Measurements from ENCODE around the gene GPR176.

DNA sequence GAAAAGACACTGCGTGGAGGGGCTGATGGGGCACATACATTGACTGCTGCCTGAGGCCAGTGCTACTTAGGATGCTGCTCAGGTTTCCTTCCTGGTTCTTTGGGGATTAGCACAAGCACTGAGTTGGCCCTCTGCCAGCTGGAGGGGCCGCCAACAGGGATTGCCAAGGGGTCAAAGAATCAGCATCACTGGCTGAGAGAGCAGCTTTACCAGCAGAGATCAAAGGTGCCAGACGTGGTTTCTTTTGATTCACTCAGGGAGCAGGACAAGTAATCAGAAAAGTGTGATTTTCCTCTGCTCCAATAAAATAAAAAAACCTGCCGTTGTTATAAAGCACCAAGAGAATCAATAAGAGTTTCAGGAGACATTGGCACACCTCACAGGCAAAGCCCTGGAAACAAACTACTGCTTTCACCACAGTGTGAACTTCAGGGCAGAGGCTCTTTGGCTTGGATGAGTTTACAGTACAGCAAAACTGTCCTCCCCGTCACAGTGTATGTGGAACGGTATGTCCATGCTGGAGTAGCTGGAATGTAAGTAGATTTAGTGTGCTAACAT, 91.6 kb downstream of the GPR176 start:
- TF ChIP-seq, protein P1, sequence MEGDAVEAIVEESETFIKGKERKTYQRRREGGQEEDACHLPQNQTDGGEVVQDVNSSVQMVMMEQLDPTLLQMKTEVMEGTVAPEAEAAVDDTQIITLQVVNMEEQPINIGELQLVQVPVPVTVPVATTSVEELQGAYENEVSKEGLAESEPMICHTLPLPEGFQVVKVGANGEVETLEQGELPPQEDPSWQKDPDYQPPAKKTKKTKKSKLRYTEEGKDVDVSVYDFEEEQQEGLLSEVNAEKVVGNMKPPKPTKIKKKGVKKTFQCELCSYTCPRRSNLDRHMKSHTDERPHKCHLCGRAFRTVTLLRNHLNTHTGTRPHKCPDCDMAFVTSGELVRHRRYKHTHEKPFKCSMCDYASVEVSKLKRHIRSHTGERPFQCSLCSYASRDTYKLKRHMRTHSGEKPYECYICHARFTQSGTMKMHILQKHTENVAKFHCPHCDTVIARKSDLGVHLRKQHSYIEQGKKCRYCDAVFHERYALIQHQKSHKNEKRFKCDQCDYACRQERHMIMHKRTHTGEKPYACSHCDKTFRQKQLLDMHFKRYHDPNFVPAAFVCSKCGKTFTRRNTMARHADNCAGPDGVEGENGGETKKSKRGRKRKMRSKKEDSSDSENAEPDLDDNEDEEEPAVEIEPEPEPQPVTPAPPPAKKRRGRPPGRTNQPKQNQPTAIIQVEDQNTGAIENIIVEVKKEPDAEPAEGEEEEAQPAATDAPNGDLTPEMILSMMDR (IDR thresholded peaks at IDR 0.05), result no peak
- no peak for TF ChIP-seq EZH2 (IDR thresholded peaks at IDR 0.05)

Data from neural progenitor cell (in vitro differentiated cells).